ENCODE data around the gene JDP2. TPM values are rescaled to one million over a fixed set of nuclear protein-coding genes. Genes with fewer than 3 reads are reported as not detected.

Gene JDP2
- total RNA-seq, 2 donors from 2014 or later = 81.8 to 100 TPM

DNA sequence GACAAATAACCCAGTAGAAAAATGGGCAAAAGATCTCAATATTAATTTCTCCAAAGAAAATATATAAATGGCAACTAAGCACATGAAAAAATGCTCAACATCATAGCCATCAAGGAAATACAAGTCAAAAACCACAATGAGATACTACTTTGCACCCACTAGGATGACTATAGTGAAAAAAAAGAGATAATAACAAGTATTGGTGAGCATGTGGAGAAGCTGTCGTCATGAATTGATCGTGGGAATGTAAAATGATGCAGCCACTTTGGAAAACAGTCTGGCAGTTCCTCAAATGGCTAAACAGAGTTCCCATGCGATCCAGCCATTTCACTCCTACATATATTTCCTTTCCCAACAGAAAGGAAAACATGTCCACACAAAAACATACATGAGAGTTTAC, 18.1 kb downstream of the JDP2 start:
- Histone ChIP-seq H3K9me3 (no peaks in the 10 kb centered on the region), H3K36me3 (no peaks in the 10 kb centered on the region), H3K4me3 (no peak overlapping the region), H3K27me3 (replicated peaks; ENCODE audit: insufficient read depth) (no peaks in the 10 kb centered on the region), H3K27ac (no peak overlapping the region), H3K4me1 (ENCODE audit: control insufficient read depth in 1 of 2, low read depth in 2 of 2) (peaks cover 26 to 47% of the 10 kb centered on the region in 2 donors)
- ATAC-seq (ENCODE audit: insufficient number of reproducible peaks, low FRiP score, low read depth) (no peak), DNase-seq (ENCODE audit: low spot score) (no peak)
- TF ChIP-seq, protein P1, sequence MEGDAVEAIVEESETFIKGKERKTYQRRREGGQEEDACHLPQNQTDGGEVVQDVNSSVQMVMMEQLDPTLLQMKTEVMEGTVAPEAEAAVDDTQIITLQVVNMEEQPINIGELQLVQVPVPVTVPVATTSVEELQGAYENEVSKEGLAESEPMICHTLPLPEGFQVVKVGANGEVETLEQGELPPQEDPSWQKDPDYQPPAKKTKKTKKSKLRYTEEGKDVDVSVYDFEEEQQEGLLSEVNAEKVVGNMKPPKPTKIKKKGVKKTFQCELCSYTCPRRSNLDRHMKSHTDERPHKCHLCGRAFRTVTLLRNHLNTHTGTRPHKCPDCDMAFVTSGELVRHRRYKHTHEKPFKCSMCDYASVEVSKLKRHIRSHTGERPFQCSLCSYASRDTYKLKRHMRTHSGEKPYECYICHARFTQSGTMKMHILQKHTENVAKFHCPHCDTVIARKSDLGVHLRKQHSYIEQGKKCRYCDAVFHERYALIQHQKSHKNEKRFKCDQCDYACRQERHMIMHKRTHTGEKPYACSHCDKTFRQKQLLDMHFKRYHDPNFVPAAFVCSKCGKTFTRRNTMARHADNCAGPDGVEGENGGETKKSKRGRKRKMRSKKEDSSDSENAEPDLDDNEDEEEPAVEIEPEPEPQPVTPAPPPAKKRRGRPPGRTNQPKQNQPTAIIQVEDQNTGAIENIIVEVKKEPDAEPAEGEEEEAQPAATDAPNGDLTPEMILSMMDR (IDR thresholded peaks at IDR 0.05) = no peak

DNA sequence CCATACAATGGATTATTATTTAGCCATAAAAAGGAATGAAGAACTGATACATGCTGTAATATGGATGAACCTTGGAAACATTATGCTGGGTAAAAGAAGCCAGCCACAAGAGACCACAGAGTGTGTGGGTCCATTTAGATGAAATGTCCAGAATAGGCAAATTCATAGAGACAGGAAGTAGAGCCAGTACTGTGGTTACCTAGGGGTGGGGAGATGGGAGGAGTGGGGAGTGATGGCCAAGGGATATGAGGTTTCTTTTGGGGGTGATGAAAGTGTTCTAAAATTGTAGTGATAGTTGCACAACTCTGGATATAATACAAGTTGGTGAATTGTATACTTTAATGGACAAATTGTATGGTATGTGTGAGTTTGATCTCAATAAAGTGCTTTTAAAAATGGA, 18.6 kb downstream of the JDP2 start:
- Histone ChIP-seq H3K27me3 (replicated peaks; ENCODE audit: insufficient read depth) (no peaks in the 10 kb centered on the region), H3K27ac (no peak overlapping the region), H3K4me1 (ENCODE audit: control insufficient read depth in 1 of 2, low read depth in 2 of 2) (peaks cover 26 to 47% of the 10 kb centered on the region in 2 donors), H3K4me3 (no peak overlapping the region), H3K36me3 (no peaks in the 10 kb centered on the region), H3K9me3 (no peaks in the 10 kb centered on the region)
- no peak for ATAC-seq (ENCODE audit: insufficient number of reproducible peaks, low FRiP score, low read depth)
- TF ChIP-seq, protein P1 (IDR thresholded peaks at IDR 0.05) = no peak
- no peak for DNase-seq (ENCODE audit: low spot score)

DNA sequence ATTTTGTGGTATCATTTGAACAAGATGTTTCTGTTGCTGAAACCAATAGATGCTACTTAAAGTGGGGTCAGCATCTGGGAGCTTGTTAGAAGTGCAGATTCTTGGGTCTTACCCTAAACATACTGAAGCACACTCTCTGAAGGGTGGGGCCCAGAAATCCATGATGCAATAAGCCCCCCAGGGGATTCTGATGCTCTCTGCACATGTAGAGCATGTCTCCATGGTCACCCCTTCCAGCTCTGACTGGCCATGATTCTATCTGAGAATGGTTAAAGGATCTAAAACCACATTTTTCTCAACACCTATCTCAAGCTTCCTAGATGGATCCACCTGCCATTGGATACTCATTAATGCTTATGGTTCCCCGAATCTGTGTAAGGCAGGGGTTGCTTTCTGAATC, 20.4 kb downstream of the JDP2 start:
- Histone ChIP-seq H3K4me3 (no peak overlapping the region), H3K9me3 (no peaks in the 10 kb centered on the region), H3K36me3 (no peaks in the 10 kb centered on the region), H3K27ac (peak overlapping the region in 1 of 2 donors; percentile 42), H3K4me1 (ENCODE audit: control insufficient read depth in 1 of 2, low read depth in 2 of 2) (peaks cover 37 to 56% of the 10 kb centered on the region in 2 donors), H3K27me3 (replicated peaks; ENCODE audit: insufficient read depth) (no peaks in the 10 kb centered on the region)
- ATAC-seq (ENCODE audit: insufficient number of reproducible peaks, low FRiP score, low read depth) (no peak), DNase-seq (ENCODE audit: low spot score) (no peak)
- TF ChIP-seq, protein P1 (IDR thresholded peaks at IDR 0.05) = no peak

DNA sequence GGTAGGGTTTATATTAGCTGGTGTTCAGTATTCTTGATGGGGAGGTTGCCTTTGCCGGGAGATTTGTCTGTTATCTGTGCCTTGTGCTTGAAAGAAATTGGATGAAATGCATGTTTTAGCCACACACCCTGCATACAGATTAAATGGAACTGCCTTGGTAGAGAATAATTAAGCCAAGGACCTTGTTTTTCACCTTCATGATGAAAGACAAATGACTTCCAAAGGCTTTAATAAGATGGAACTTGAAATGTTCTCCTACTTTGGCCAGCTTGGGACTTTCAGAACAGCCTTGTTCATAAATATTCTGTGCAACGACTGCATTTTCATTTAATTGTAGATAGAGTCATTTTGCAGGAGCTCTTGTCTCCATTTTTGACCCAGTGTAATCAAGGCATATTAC, 21.2 kb downstream of the JDP2 start:
- no peaks in the 10 kb centered on the region for H3K36me3 ChIP-seq
- no peaks in the 10 kb centered on the region for H3K9me3 ChIP-seq
- H3K4me3 ChIP-seq = no peak overlapping the region
- H3K4me1 ChIP-seq (ENCODE audit: control insufficient read depth in 1 of 2, low read depth in 2 of 2) = peaks cover 45 to 60% of the 10 kb centered on the region in 2 donors
- peak overlapping the region; percentile 42 to 48 for H3K27ac ChIP-seq
- H3K27me3 ChIP-seq (replicated peaks; ENCODE audit: insufficient read depth) = no peaks in the 10 kb centered on the region
- TF ChIP-seq, protein P1 (IDR thresholded peaks at IDR 0.05) = no peak
- no peak for ATAC-seq (ENCODE audit: insufficient number of reproducible peaks, low FRiP score, low read depth)
- no peak for DNase-seq (ENCODE audit: low spot score)

DNA sequence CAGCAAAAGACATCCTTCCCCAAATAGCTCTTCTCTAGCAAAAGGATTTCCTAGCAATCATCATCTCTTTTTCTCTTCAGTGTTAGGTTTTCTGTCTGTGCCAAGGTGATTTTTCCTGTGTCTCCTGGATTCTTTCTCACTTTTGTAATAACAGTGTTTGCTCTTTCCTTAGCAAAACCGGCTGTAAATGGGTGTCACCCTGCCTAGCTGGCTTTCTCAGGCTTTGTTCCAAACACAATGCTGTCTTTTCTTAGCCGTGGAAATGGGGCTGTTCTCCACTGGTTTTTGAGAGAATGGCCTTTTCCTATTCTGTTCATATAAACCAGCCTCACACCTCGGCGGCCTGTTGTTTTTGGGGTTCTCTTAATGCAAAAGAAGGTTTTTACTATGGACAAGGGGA, 21.9 kb downstream of the JDP2 start:
- Histone ChIP-seq H3K36me3 (no peaks in the 10 kb centered on the region), H3K4me1 (ENCODE audit: control insufficient read depth in 1 of 2, low read depth in 2 of 2) (peaks cover 45 to 66% of the 10 kb centered on the region in 2 donors), H3K9me3 (no peaks in the 10 kb centered on the region), H3K27ac (peak overlapping the region; percentile 6 to 48), H3K4me3 (no peak overlapping the region), H3K27me3 (replicated peaks; ENCODE audit: insufficient read depth) (no peaks in the 10 kb centered on the region)
- TF ChIP-seq, protein P1 (IDR thresholded peaks at IDR 0.05) = no peak
- ATAC-seq (ENCODE audit: insufficient number of reproducible peaks, low FRiP score, low read depth) = no peak
- no peak for DNase-seq (ENCODE audit: low spot score)

All from thoracic aorta (tissue), 2 donors.